RWPE1 (cell line): ENCODE data around the gene FOLR3.

Source experiments
- CTCF ChIA-PET: fragments of 350-600 bp; sonication (Branson Sonifier 250); formaldehyde crosslinking; extraction: SDS; loops from one replicate; lab custom pipeline; 2021; lab: Yijun Ruan, JAX
- POLR2A ChIA-PET: fragments of 400-600 bp; formaldehyde crosslinking; extraction: SDS; loops from one replicate; lab custom pipeline; 2020; ENCODE audit warnings: antibody characterized with exemption; ENCODE audit not compliant: low non-redundant PET; lab: Yijun Ruan, JAX
- DNase-seq: peaks from one replicate; pipeline ENCODE4 v3.0.0; 2012; ENCODE audit warnings: low spot score
- H3K27ac ChIP-seq: fragments of 450-650 bp; 2 replicates; pipeline ENCODE4 v1.5.1; 2017
- TF ChIP-seq, protein P1 (sequence below): fragments of 450-650 bp; conservative IDR thresholded peaks from 2 replicates; pipeline ENCODE4 v1.5.1; 2017; ENCODE audit warnings: low read depth, mild to moderate bottlenecking

Gene FOLR3

DNA sequence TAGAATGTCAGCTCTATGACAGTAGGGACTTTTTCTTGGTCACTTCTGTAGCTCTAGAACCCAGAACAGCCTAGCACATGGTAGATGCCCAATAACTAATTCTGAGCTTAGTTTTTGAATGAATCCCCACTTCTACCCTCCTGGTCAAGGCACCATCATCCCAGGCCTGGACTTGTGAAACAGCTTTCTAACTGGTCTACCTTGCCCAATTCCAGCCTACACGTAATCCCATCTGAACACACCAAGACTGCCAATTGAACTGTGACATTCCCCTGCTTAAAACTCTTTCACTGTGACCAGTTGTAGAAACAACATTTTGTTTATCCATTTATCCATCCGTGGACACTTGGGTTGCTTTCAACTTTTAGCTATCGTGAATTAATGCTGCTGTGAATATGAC, 6.1 kb upstream of the FOLR3 start:
- DNase-seq = no peak
- ChIA-PET CTCF (interaction anchor here (1.6 kb wide), 1 partner anchor 14 kb away, joined by 6 read pairs; no protein-coding TSS in a partner anchor), POLR2A (no interaction called here)
- no peak overlapping the region for H3K27ac ChIP-seq
- TF ChIP-seq, protein P1, sequence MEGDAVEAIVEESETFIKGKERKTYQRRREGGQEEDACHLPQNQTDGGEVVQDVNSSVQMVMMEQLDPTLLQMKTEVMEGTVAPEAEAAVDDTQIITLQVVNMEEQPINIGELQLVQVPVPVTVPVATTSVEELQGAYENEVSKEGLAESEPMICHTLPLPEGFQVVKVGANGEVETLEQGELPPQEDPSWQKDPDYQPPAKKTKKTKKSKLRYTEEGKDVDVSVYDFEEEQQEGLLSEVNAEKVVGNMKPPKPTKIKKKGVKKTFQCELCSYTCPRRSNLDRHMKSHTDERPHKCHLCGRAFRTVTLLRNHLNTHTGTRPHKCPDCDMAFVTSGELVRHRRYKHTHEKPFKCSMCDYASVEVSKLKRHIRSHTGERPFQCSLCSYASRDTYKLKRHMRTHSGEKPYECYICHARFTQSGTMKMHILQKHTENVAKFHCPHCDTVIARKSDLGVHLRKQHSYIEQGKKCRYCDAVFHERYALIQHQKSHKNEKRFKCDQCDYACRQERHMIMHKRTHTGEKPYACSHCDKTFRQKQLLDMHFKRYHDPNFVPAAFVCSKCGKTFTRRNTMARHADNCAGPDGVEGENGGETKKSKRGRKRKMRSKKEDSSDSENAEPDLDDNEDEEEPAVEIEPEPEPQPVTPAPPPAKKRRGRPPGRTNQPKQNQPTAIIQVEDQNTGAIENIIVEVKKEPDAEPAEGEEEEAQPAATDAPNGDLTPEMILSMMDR = no peak

DNA sequence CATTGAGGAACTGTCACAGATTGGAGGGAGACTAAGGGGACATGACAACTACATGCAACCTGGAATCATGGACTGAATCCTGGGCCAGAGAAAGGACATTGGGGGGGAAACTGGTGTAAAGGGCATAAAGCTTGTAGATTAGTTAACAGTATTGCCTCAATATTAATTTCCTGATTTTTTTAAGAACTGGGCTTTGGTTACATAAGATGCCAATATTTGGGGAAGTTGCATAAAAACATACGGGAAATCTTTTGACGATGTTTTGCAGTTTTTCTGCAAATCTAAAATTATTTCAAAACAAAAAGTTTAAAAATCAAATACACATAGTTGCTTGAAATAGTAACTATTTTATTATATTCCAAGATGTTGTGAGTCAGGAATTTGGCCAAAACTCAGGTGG, 2.9 kb upstream of the FOLR3 start:
- ChIA-PET POLR2A (no interaction called here), CTCF (no interaction called here)
- H3K27ac ChIP-seq = no peak overlapping the region
- TF ChIP-seq, protein P1 = no peak
- DNase-seq = no peak

DNA sequence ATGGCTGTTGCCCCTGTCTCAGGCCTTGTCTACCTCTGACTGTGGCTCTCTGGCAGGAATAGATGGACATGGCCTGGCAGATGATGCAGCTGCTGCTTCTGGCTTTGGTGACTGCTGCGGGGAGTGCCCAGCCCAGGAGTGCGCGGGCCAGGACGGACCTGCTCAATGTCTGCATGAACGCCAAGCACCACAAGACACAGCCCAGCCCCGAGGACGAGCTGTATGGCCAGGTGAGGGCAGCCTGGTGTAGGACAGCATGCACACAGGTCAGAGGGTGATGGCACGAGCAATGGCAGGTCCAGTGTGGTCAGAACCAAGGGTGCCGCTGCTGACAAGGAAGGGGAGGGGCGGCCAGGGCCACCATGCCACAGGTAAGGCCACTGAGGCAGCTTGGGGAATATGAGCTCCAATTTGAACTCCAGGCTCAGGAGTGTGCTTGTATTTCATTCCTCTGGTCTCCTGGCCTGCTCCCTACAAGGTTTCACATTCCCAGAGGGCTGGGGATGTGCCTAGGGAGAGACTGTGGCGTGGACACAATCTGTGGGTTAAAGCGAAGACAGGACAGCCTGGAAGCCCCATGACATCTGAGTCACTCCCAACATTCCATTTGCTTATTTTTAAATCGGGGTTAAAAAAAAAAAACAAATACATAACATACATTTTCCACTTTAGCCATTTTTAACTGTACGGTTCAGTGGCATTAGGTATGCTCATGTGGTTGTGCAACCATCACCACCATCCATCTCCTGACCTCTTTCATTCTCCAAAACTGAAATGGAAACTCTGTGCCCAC, 562 bp downstream of the FOLR3 start:
- TF ChIP-seq, protein P1 = no peak
- ChIA-PET POLR2A (no interaction called here), CTCF (no interaction called here)
- no peak overlapping the region; the same call in 1 of the 2 replicates for H3K27ac ChIP-seq
- DNase-seq = no peak

DNA sequence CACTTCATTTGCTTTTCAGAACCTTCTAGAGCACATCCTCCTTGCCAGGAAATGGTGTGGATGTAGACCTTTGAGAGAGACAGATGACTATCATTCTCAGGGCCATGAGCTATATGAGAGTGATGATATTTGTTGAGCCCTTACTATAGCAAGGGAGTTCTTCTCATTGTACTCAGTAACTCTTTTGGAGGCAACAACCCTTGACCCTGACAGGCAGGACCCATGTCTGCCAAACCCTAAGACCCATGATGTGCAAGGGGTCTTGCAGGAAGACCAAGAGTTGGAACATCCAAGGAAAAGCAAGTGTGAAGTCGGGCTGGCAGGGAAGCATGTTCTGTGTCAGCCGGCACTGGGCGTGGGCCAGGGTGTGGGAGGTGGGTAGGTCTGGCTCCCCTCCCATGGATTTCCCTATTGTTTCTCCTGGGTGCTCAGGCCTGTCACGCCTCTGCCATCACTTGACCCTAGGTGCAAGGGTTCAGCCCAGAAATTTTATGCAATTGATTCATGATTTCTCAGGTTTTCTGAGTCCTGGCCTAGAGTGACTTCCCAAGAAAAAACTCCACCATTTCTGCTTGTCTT, 1.2 kb downstream of the FOLR3 start:
- DNase-seq = no peak
- ChIA-PET POLR2A (no interaction called here), CTCF (no interaction called here)
- peak overlapping the region; percentile 55 for H3K27ac ChIP-seq
- TF ChIP-seq, protein P1 = no peak

DNA sequence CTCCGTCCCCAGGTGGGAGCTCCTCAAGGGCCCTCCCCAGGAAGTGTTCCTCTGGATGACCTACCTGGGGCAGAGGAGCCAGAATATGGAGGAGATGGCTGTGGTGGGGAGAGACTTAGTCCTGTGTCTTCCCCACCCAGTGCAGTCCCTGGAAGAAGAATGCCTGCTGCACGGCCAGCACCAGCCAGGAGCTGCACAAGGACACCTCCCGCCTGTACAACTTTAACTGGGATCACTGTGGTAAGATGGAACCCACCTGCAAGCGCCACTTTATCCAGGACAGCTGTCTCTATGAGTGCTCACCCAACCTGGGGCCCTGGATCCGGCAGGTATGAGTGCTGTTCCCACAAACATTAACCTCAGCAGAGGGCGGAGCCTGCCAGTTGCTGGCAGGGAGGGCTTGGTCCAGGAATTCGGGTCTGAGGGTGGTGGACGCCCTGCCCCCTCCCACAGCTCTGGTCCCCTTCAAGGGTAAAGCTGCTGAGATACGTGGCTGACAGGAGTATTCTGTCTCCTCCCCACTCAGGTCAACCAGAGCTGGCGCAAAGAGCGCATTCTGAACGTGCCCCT, 3.4 kb downstream of the FOLR3 start:
- ChIA-PET POLR2A (interaction anchor here (1.2 kb wide), 1 partner anchor 26 kb away, joined by 3 read pairs; the partner anchor contains the start of gene ANAPC15), CTCF (no interaction called here)
- no peak for DNase-seq
- peak overlapping the region; percentile 83 for H3K27ac ChIP-seq
- TF ChIP-seq, protein P1 = no peak

DNA sequence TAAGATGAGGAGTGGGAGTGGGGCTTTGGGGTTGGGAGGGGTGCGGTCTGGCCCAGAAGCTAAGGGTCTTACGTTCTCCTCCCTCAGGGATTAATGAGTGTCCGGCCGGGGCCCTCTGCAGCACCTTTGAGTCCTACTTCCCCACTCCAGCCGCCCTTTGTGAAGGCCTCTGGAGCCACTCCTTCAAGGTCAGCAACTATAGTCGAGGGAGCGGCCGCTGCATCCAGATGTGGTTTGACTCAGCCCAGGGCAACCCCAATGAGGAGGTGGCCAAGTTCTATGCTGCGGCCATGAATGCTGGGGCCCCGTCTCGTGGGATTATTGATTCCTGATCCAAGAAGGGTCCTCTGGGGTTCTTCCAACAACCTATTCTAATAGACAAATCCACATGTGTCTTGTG, 4.0 kb downstream of the FOLR3 start:
- TF ChIP-seq, protein P1 = no peak
- ChIA-PET POLR2A (no interaction called here), CTCF (no interaction called here)
- H3K27ac ChIP-seq = peak overlapping the region; percentile 83
- DNase-seq = no peak
